CD4-positive, alpha-beta T cell treated with Interleukin-15 for 4 hours (primary cell): ENCODE results near the gene UBTD2.

Experiments
- DNase-seq: peaks from one replicate; pipeline ENCODE4 v3.0.0-alpha.2; 2020; ENCODE audit warnings: low spot score

UBTD2 gene

GRCh38 chr5:172171118-172171517 lies 112.4 kb downstream of the UBTD2 start:
- DNase-seq = no peak

- no peak for DNase-seq
These were observed 113.3 kb downstream of the UBTD2 start for GRCh38 chr5:172170251-172170701.

- no peak for DNase-seq
These were observed 114.3 kb downstream of the UBTD2 start for GRCh38 chr5:172169216-172169615.

DNA sequence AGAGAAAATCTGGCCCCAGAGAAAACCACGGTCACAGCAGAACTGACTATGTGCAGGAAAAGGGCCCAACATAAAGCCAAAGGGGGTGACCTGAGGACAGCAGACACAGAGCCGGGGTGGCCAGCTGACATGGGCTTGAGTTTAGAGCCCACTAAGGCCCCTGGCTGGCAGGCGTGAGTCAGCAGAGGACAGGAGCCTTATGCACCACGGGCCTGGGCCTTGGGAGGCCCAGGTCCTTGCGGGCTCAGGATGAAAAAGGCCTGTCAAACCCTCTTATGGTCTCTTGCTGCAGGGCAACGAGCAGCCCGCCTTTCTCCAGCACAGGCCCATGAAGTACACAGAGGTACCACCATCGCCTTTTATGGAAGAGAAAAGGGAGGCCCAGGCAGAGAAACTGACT lies 115.3 kb downstream of the UBTD2 start:
- DNase-seq = no peak

- no peak for DNase-seq
These were observed 115.7 kb downstream of the UBTD2 start for GRCh38 chr5:172167895-172168294.

- no peak for DNase-seq
These were observed 117.3 kb downstream of the UBTD2 start for GRCh38 chr5:172166030-172166826.

- no peak for DNase-seq
These were observed 118.1 kb downstream of the UBTD2 start for GRCh38 chr5:172165465-172165864.

DNA sequence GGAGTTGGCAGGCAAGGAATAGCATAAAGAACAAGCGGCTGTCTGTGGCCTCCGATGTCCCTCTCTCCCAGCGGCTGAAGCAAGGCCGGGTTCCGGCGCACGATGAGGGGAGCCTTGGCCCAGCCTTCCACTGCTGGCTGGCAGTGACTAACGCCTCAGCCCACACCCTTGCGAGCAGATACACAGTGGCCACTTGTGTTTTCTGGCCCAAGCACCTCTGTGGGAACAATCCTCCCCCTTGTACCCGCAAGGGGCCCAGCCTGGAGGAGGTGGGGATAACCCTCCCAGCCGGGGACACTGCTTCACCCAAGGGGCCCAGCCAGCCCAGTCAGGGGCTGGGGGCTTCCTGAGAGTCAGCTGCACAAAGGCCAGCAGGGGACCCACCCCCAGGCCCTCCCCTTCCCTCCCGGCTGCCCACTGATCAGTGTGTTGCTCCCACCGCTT lies 118.8 kb downstream of the UBTD2 start:
- no peak for DNase-seq

DNA sequence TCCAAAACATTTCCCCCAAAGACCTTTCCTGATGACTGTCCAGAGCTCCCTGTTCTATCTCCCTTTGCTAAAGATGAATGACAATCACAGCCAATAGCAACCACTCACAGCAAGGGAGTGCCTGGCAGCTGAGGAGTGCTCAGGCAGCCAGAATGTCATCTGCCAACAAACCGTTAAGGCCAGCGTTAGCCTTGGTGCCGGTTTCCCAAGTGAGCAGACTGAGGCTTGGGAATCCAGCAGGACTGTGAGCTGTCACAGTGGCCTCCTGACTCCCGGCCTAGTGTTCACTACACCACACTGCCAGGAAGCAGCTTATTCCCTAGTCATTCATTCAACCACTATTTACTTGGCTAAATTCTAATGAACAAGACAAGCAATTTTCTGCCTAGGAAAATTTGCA lies 120.2 kb downstream of the UBTD2 start:
- DNase-seq = no peak

GRCh38 chr5:172162987-172163343 lies 120.6 kb downstream of the UBTD2 start:
- DNase-seq = no peak

DNA sequence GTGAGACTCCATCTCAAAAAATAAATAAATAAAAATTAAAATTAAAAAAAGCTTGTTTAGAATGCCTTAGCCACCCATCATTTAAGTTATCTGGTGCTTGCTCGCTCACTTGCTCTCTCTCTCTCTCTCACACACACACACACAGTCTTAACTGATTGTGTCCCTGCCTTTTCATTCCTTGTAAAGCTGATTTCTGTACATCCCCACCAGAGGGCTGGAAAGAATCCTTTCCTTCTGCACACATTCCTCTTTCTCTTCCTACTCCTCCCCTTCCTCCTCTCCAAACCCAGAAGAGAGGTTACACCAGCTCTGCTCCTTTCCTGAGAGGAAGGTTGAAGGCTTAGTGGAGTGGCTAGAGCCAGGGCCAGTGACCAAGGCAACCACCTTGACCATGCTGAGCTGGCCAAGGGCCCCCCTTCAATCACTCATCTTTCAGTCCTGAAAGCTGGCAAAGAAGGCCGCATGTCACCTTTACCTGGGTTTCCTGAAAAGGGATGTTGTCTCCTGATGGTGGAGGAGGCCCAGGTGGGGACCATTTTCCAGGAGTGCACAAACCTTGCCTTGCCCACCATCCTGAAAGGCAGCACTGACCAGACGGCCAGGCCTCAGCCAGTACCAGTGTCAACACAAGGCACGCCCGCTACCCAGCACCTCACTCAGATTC lies 121.1 kb downstream of the UBTD2 start:
- DNase-seq = no peak

DNA sequence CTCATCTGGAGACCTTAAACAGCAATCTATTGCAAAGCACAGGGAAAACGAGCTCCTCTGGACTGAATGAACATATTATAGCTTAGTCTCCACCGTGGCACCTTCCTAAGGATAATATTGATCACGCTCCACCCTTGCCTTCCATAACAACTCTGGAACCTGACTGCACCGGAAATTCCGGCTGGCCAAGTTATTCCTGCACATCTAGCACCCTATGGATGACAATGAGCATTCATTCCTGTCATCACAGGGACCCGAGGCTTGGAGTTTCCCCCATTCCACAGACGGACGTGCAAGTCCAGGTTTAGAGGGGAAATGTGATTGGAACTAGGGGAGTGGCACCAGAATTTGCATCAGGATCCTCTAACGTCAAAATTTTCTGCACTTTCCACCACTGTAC lies 123.1 kb downstream of the UBTD2 start:
- no peak for DNase-seq
